HCT116 (cell line): Measurements from ENCODE around the gene ZNF236. TPM values are rescaled to one million over a fixed set of nuclear protein-coding genes. Genes with fewer than 3 reads are reported as not detected.

Source experiments
- ATAC-seq: fragments of 200-7000 bp; cut with Tn5 transposase; 2 replicates; pipeline ENCODE4 v1.9.1; 2020; ENCODE audit warnings: mild to moderate bottlenecking, moderate library complexity
- BruUV-seq: library from RNA; stranded (reverse); fragments of 400-500 nt; replicated peaks from 2 replicates; lab custom pipeline; 2021; lab: Mats Ljungman, UMichigan
- CTCF ChIA-PET: fragments of 300-600 bp; sonication (Branson Sonifier 250); formaldehyde crosslinking; loops from one replicate; lab custom pipeline; 2021; ENCODE audit warnings: antibody characterized with exemption; lab: Charles Lee
- POLR2A ChIA-PET: fragments of 300-600, 350-600 bp; sonication (Branson Sonifier 250); formaldehyde crosslinking; loops from one replicate; lab custom pipeline; 2021; ENCODE audit warnings: antibody characterized with exemption; lab: Charles Lee
- RAD21 ChIA-PET, 2 experiments: fragments of 300-600 bp; sonication (Branson Sonifier 250); formaldehyde crosslinking; loops; one replicate each; lab custom pipeline; 2023; ENCODE audit warnings: low total read pairs in 2 of 2; ENCODE audit not compliant: uncharacterized antibody in 2 of 2, unreplicated experiment in 2 of 2, low non-redundant PET in 1 of 2; lab: Charles Lee
- DNase-seq: peaks from one replicate; pipeline ENCODE4 v3.0.0-alpha.2; 2010; ENCODE audit warnings: low read depth, low spot score
- H2AFZ ChIP-seq: fragments of 200-600 bp; shearing (Covaris generic), sonication (generic); 2 replicates; pipeline ENCODE4 v1.6.1; 2017; ENCODE audit warnings: low read depth, mixed run types, mixed read lengths, antibody characterized with exemption, low read length; ENCODE audit not compliant: poor library complexity, severe bottlenecking
- H3K27ac ChIP-seq: 2 replicates; pipeline ENCODE4 v1.5.1; 2012; ENCODE audit warnings: low read depth, low read length
- H3K27me3 ChIP-seq: fragments of 200-600 bp; sonication (generic); 2 replicates; pipeline ENCODE4 v1.6.1; 2016; ENCODE audit warnings: mixed run types, low read length, mixed read lengths; ENCODE audit not compliant: insufficient read depth
- H3K36me3 ChIP-seq, 2 experiments: fragments of 200-500 bp in 1 of 2; fragments of 200-600 bp in 1 of 2; sonication (Bioruptor generic) in 1 of 2; sonication (generic) in 1 of 2; 2 replicates each; pipeline versions ENCODE4 v1.5.1 to v1.6.1; 2014 to 2016; ENCODE audit warnings: low read length in 2 of 2, inconsistent platforms in 1 of 2, mixed read lengths in 1 of 2, mixed run types in 1 of 2; ENCODE audit not compliant: insufficient read depth in 2 of 2, control insufficient read depth in 1 of 2
- H3K4me1 ChIP-seq, 2 experiments: fragments of 200-600 bp in 1 of 2; sonication (generic) in 1 of 2; 2 replicates each; pipeline versions ENCODE4 v1.5.1 to v1.6.1; 2012 to 2017; ENCODE audit warnings: low read length in 2 of 2, inconsistent platforms in 1 of 2, mild to moderate bottlenecking in 1 of 2, mixed read lengths in 1 of 2, mixed run types in 1 of 2, moderate library complexity in 1 of 2; ENCODE audit not compliant: insufficient read depth in 2 of 2, control insufficient read depth in 1 of 2
- H3K4me2 ChIP-seq: fragments of 200-600 bp; sonication (generic); 2 replicates; pipeline ENCODE4 v1.6.1; 2017; ENCODE audit warnings: mixed run types, low read length, mixed read lengths
- H3K4me3 ChIP-seq, 2 experiments: fragments of 200-600 bp in 1 of 2; sonication (generic) in 1 of 2; replicated peaks in 1 of 2; 2 replicates each; pipeline ENCODE4 v1.5.1; 2011 to 2016; ENCODE audit warnings: low read length in 2 of 2, control low read depth in 1 of 2, low read depth in 1 of 2, mild to moderate bottlenecking in 1 of 2, mixed read lengths in 1 of 2, mixed run types in 1 of 2
- H3K79me2 ChIP-seq: fragments of 200-600 bp; sonication (generic); 2 replicates; pipeline ENCODE4 v1.6.1; 2017; ENCODE audit warnings: mild to moderate bottlenecking, mixed run types, low read length, moderate library complexity, mixed read lengths; ENCODE audit not compliant: insufficient read depth
- H3K9ac ChIP-seq: fragments of 200-600 bp; sonication (generic); 2 replicates; pipeline ENCODE4 v1.6.1; 2016; ENCODE audit warnings: low read length, mixed read lengths
- H3K9me2 ChIP-seq: fragments of 200-600 bp; sonication (generic), shearing (Covaris generic); 2 replicates; pipeline ENCODE4 v1.6.1; 2017; ENCODE audit warnings: mixed run types, mild to moderate bottlenecking, moderate library complexity; ENCODE audit not compliant: insufficient read depth
- H3K9me3 ChIP-seq, 2 experiments: fragments of 200-500 bp in 1 of 2; fragments of 200-600 bp in 1 of 2; sonication (Bioruptor generic) in 1 of 2; sonication (generic) in 1 of 2; 2 replicates each; pipeline ENCODE4 v1.6.1; 2014 to 2017; ENCODE audit warnings: low read length in 2 of 2, mixed read lengths in 2 of 2, inconsistent platforms in 1 of 2, low read depth in 1 of 2, mild to moderate bottlenecking in 1 of 2, mixed run types in 1 of 2, moderate library complexity in 1 of 2; ENCODE audit not compliant: control insufficient read depth in 1 of 2, insufficient read depth in 1 of 2
- H4K20me1 ChIP-seq: fragments of 200-600 bp; sonication (generic), shearing (Covaris generic); 2 replicates; pipeline ENCODE4 v1.6.1; 2017; ENCODE audit warnings: mixed run types, mild to moderate bottlenecking, moderate library complexity; ENCODE audit not compliant: insufficient read depth
- CBX3 ChIP-seq: IDR thresholded peaks from 2 replicates; pipeline ENCODE4 v1.6.1; 2012; ENCODE audit warnings: low read depth
- CEBPB ChIP-seq: IDR thresholded peaks from 2 replicates; pipeline ENCODE4 v1.6.1; 2012; ENCODE audit warnings: low read depth
- ELF1 ChIP-seq: IDR thresholded peaks from 2 replicates; pipeline ENCODE4 v1.6.1; 2012; ENCODE audit warnings: low read depth, borderline replicate concordance
- EZH2 ChIP-seq: fragments of 200-600 bp; sonication (generic); IDR thresholded peaks from 2 replicates; pipeline ENCODE4 v1.6.1; 2017; ENCODE audit warnings: antibody characterized with exemption, mixed run types
- EZH2phosphoT487 ChIP-seq: fragments of 200-600 bp; IDR thresholded peaks from 2 replicates; pipeline ENCODE4 v1.6.1; 2018; ENCODE audit warnings: antibody characterized with exemption, borderline replicate concordance
- FOSL1 ChIP-seq: IDR thresholded peaks from 2 replicates; pipeline ENCODE4 v1.6.1; 2012; ENCODE audit warnings: low read depth
- MAX ChIP-seq: IDR thresholded peaks from 2 replicates; pipeline ENCODE4 v1.6.1; 2012
- POLR2A ChIP-seq: IDR thresholded peaks from 2 replicates; pipeline ENCODE4 v1.7.0; 2011; ENCODE audit warnings: borderline replicate concordance; ENCODE audit not compliant: insufficient read depth, insufficient read length; ENCODE audit errors: extremely low read depth
- POLR2AphosphoS5 ChIP-seq: IDR thresholded peaks from 2 replicates; pipeline ENCODE4 v1.6.1; 2011; ENCODE audit warnings: mild to moderate bottlenecking, low read depth, low read length, moderate library complexity
- SIN3A ChIP-seq: IDR thresholded peaks from 2 replicates; pipeline ENCODE4 v1.6.1; 2012; ENCODE audit warnings: low read depth
- SP1 ChIP-seq: IDR thresholded peaks from 2 replicates; pipeline ENCODE4 v1.6.1; 2012; ENCODE audit warnings: low read depth
- SRF ChIP-seq: IDR thresholded peaks from 2 replicates; pipeline ENCODE4 v1.6.1; 2012; ENCODE audit warnings: low read depth
- TCF7L2 ChIP-seq: IDR thresholded peaks from 2 replicates; pipeline ENCODE4 v1.7.0; 2011; ENCODE audit warnings: borderline replicate concordance, inconsistent platforms; ENCODE audit not compliant: insufficient read depth, insufficient read length; ENCODE audit errors: extremely low read depth
- YY1 ChIP-seq: IDR thresholded peaks from 2 replicates; pipeline ENCODE4 v1.6.1; 2011; ENCODE audit warnings: low read length, low read depth, moderate library complexity, mild to moderate bottlenecking; ENCODE audit not compliant: insufficient replicate concordance; ENCODE audit errors: extremely low read depth
- ZBTB33 ChIP-seq: IDR thresholded peaks from 2 replicates; pipeline ENCODE4 v1.6.1; 2011; ENCODE audit warnings: mild to moderate bottlenecking, low read length, moderate library complexity; ENCODE audit not compliant: insufficient replicate concordance; ENCODE audit errors: extremely low read depth
- ZFX ChIP-seq: fragments of 450-650 bp; IDR thresholded peaks from 2 replicates; pipeline ENCODE4 v1.6.1; 2017
- ZNF274 ChIP-seq: fragments of 200-500 bp; sonication (Bioruptor generic); IDR thresholded peaks from 2 replicates; pipeline ENCODE4 v1.6.1; 2014; ENCODE audit warnings: mild to moderate bottlenecking, low read depth, low read length, inconsistent platforms
- intact Hi-C: fragments of 100-400 bp; cut with micrococcal nuclease; formaldehyde crosslinking; loops from 2 replicates; pipeline ENCODE4 v1.10.0; 2022
- total RNA-seq: library from RNA; stranded (reverse); gene quantifications from one replicate; pipeline ENCODE4 v1.2.1, GENCODE V29; 2021; ENCODE audit not compliant: unreplicated experiment
- TF ChIP-seq, protein P1 (sequence below), 3 experiments: fragments of 200-600 bp in 1 of 3; sonication (generic) in 1 of 3; IDR thresholded peaks in 2 of 3; conservative IDR thresholded peaks in 1 of 3; 2 replicates each; pipeline ENCODE4 v1.5.1; 2012 to 2017; ENCODE audit warnings: low read depth in 2 of 3, low read length in 2 of 3, antibody characterized with exemption in 1 of 3, borderline replicate concordance in 1 of 3, control low read depth in 1 of 3, mild to moderate bottlenecking in 1 of 3, mixed read lengths in 1 of 3, mixed run types in 1 of 3, moderate library complexity in 1 of 3; ENCODE audit not compliant: insufficient read depth in 1 of 3
- TF ChIP-seq, protein P2 (sequence below): IDR thresholded peaks from 2 replicates; pipeline ENCODE4 v1.6.1; 2012
- TF ChIP-seq, protein P3 (sequence below): IDR thresholded peaks from 2 replicates; pipeline ENCODE4 v1.6.1; 2012; ENCODE audit warnings: low read depth

The ZNF236 gene
- total RNA-seq, 1 experiment from 2014 or later: 15.0 TPM

DNA sequence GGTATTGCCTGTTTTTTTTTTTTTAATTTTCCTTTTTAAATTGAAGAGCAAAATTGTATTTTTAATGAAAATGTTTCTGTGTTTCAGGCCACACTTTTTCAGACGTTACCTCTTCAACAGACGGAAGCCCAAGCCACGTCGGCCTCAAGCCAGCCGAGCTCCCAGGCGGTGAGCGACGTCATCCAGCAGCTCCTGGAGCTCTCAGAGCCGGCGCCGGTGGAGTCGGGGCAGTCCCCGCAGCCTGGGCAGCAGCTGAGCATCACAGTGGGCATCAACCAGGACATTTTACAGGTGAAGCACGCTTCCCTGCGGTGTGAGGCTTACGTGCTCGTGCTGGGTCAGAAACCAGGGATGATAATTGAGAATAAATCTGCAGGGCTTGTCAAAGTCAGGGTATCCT, 57.7 kb downstream of the ZNF236 start:
- RAD21 ChIA-PET: no interaction called here
- Histone ChIP-seq H3K9me3 (no peaks in the 10 kb centered on the region), H3K4me3 (no peak overlapping the region), H3K79me2 (no peaks in the 10 kb centered on the region), H3K4me1 (0 out of 4 replicates have a peak, but pooled peaks cover 0 to under 1% of the 10 kb centered on the region in 2 experiments), H3K9me2 (no peaks in the 10 kb centered on the region), H3K9ac (no peak overlapping the region), H4K20me1 (no peaks in the 10 kb centered on the region), H3K4me2 (no peak overlapping the region), H3K27me3 (no peaks in the 10 kb centered on the region), H3K36me3 (peaks cover 0 to 7% of the 10 kb centered on the region in 2 experiments; a peak in 1 of 4 replicates), H3K27ac (no peak overlapping the region), H2AFZ (no peak overlapping the region)
- no peak for DNase-seq
- no peak for ATAC-seq
- no TSS peak for BruUV-seq
- POLR2A ChIA-PET: no interaction called here
- TF ChIP-seq, protein P1, sequence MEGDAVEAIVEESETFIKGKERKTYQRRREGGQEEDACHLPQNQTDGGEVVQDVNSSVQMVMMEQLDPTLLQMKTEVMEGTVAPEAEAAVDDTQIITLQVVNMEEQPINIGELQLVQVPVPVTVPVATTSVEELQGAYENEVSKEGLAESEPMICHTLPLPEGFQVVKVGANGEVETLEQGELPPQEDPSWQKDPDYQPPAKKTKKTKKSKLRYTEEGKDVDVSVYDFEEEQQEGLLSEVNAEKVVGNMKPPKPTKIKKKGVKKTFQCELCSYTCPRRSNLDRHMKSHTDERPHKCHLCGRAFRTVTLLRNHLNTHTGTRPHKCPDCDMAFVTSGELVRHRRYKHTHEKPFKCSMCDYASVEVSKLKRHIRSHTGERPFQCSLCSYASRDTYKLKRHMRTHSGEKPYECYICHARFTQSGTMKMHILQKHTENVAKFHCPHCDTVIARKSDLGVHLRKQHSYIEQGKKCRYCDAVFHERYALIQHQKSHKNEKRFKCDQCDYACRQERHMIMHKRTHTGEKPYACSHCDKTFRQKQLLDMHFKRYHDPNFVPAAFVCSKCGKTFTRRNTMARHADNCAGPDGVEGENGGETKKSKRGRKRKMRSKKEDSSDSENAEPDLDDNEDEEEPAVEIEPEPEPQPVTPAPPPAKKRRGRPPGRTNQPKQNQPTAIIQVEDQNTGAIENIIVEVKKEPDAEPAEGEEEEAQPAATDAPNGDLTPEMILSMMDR (IDR thresholded peaks at IDR 0.05 in 2 of 3, conservative IDR thresholded peaks at IDR 0.05 in 1 of 3; ENCODE audit: borderline replicate concordance in 1 of 3, insufficient read depth in 1 of 3, low read depth in 2 of 3, low read length in 2 of 3): no peak
- TF ChIP-seq SRF (no peak), CBX3 (no peak), ZFX (no peak), FOSL1 (no peak), CEBPB (no peak), ZNF274 (no peak), POLR2A (no peak), EZH2phosphoT487 (no peak), SP1 (no peak), SIN3A (no peak), EZH2 (no peak), POLR2AphosphoS5 (no peak), TCF7L2 (no peak), ZBTB33 (no peak), ELF1 (no peak), MAX (no peak), YY1 (no peak)
- TF ChIP-seq, protein P2, sequence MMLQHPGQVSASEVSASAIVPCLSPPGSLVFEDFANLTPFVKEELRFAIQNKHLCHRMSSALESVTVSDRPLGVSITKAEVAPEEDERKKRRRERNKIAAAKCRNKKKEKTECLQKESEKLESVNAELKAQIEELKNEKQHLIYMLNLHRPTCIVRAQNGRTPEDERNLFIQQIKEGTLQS: no peak
- TF ChIP-seq, protein P3, sequence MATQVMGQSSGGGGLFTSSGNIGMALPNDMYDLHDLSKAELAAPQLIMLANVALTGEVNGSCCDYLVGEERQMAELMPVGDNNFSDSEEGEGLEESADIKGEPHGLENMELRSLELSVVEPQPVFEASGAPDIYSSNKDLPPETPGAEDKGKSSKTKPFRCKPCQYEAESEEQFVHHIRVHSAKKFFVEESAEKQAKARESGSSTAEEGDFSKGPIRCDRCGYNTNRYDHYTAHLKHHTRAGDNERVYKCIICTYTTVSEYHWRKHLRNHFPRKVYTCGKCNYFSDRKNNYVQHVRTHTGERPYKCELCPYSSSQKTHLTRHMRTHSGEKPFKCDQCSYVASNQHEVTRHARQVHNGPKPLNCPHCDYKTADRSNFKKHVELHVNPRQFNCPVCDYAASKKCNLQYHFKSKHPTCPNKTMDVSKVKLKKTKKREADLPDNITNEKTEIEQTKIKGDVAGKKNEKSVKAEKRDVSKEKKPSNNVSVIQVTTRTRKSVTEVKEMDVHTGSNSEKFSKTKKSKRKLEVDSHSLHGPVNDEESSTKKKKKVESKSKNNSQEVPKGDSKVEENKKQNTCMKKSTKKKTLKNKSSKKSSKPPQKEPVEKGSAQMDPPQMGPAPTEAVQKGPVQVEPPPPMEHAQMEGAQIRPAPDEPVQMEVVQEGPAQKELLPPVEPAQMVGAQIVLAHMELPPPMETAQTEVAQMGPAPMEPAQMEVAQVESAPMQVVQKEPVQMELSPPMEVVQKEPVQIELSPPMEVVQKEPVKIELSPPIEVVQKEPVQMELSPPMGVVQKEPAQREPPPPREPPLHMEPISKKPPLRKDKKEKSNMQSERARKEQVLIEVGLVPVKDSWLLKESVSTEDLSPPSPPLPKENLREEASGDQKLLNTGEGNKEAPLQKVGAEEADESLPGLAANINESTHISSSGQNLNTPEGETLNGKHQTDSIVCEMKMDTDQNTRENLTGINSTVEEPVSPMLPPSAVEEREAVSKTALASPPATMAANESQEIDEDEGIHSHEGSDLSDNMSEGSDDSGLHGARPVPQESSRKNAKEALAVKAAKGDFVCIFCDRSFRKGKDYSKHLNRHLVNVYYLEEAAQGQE: no peak
- intact Hi-C loops: no loop called here
- CTCF ChIA-PET: no interaction called here
